H9 (cell line): ENCODE data around the gene NEGR1. TPM values are rescaled to one million over a fixed set of nuclear protein-coding genes. Genes with fewer than 3 reads are reported as not detected.

Source experiments
- DNase-seq: peaks from one replicate; pipeline ENCODE4 v3.0.0-alpha.2; 2017
- H2AFZ ChIP-seq: one replicate; pipeline ENCODE4 v1.6.1; 2013; ENCODE audit warnings: mild to moderate bottlenecking, low read length, control low read depth, moderate library complexity
- H2AK5ac ChIP-seq: 2 replicates; pipeline ENCODE4 v1.6.1; 2013; ENCODE audit warnings: low read length, control low read depth, mixed read lengths; ENCODE audit not compliant: insufficient read length
- H2BK120ac ChIP-seq: one replicate; pipeline ENCODE4 v1.6.1; 2013; ENCODE audit warnings: low read depth, mild to moderate bottlenecking, low read length, control low read depth, inconsistent platforms; ENCODE audit not compliant: poor library complexity, severe bottlenecking
- H2BK12ac ChIP-seq: 2 replicates; pipeline ENCODE4 v1.6.1; 2013; ENCODE audit warnings: low read length, control low read depth, mixed read lengths, low read depth; ENCODE audit not compliant: insufficient read length
- H2BK15ac ChIP-seq: 2 replicates; pipeline ENCODE4 v1.6.1; 2013; ENCODE audit warnings: low read depth, low read length, control low read depth
- H2BK20ac ChIP-seq: one replicate; pipeline ENCODE4 v1.6.1; 2013; ENCODE audit warnings: low read depth, mild to moderate bottlenecking, low read length, control low read depth, inconsistent platforms; ENCODE audit not compliant: poor library complexity, severe bottlenecking
- H2BK5ac ChIP-seq: 2 replicates; pipeline ENCODE4 v1.6.1; 2013; ENCODE audit warnings: low read length, control low read depth, mixed read lengths; ENCODE audit not compliant: insufficient read length
- H3K14ac ChIP-seq: 2 replicates; pipeline ENCODE4 v1.6.1; 2013; ENCODE audit warnings: low read length, control low read depth; ENCODE audit not compliant: insufficient read depth
- H3K18ac ChIP-seq: 2 replicates; pipeline ENCODE4 v1.6.1; 2013; ENCODE audit warnings: low read depth, mild to moderate bottlenecking, mixed read lengths, low read length, control low read depth; ENCODE audit not compliant: insufficient read length
- H3K23ac ChIP-seq: 2 replicates; pipeline ENCODE4 v1.6.1; 2013; ENCODE audit warnings: low read length, control low read depth, mixed read lengths, low read depth; ENCODE audit not compliant: insufficient read length
- H3K23me2 ChIP-seq: 2 replicates; pipeline ENCODE4 v1.6.1; 2013; ENCODE audit warnings: low read depth, mild to moderate bottlenecking, mixed read lengths, low read length, control low read depth; ENCODE audit not compliant: insufficient read length, poor library complexity, severe bottlenecking
- H3K27ac ChIP-seq: 2 replicates; pipeline ENCODE4 v1.5.1; 2013; ENCODE audit warnings: low read length, control low read depth, mixed read lengths, low read depth; ENCODE audit not compliant: insufficient read length
- H3K27me3 ChIP-seq: 2 replicates; pipeline ENCODE4 v1.6.1; 2013; ENCODE audit warnings: low read length, control low read depth, inconsistent platforms; ENCODE audit not compliant: insufficient read depth
- H3K4ac ChIP-seq: 2 replicates; pipeline ENCODE4 v1.6.1; 2013; ENCODE audit warnings: low read depth, mild to moderate bottlenecking, control low read depth, inconsistent platforms, low read length, moderate library complexity
- H3K4me1 ChIP-seq: 2 replicates; pipeline ENCODE4 v1.6.1; 2013; ENCODE audit warnings: low read length, control low read depth, inconsistent platforms; ENCODE audit not compliant: insufficient read depth
- H3K4me2 ChIP-seq: 2 replicates; pipeline ENCODE4 v1.6.1; 2013; ENCODE audit warnings: low read length, control low read depth, mixed read lengths; ENCODE audit not compliant: insufficient read length, insufficient read depth
- H3K56ac ChIP-seq: 2 replicates; pipeline ENCODE4 v1.6.1; 2013; ENCODE audit warnings: low read depth, mild to moderate bottlenecking, mixed read lengths, low read length, control low read depth; ENCODE audit not compliant: insufficient read length
- H3K79me1 ChIP-seq: 2 replicates; pipeline ENCODE4 v1.6.1; 2013; ENCODE audit warnings: low read depth, mild to moderate bottlenecking, moderate library complexity, low read length, control low read depth, inconsistent platforms; ENCODE audit not compliant: insufficient read depth, poor library complexity, severe bottlenecking
- H3K79me2 ChIP-seq: 2 replicates; pipeline ENCODE4 v1.6.1; 2013; ENCODE audit warnings: low read length, control low read depth, inconsistent platforms; ENCODE audit not compliant: insufficient read depth
- H3K9ac ChIP-seq: 2 replicates; pipeline ENCODE4 v1.6.1; 2013; ENCODE audit warnings: low read length, control low read depth, mixed read lengths; ENCODE audit not compliant: insufficient read length; ENCODE audit errors: extremely low read depth
- H3K9me3 ChIP-seq: one replicate; pipeline ENCODE4 v1.6.1; 2013; ENCODE audit warnings: low read depth, low read length, inconsistent platforms; ENCODE audit not compliant: control insufficient read depth
- H3T11ph ChIP-seq: one replicate; pipeline ENCODE4 v1.6.1; 2013; ENCODE audit warnings: mild to moderate bottlenecking, low read length, control low read depth, inconsistent platforms
- H4K20me1 ChIP-seq: one replicate; pipeline ENCODE4 v1.6.1; 2013; ENCODE audit not compliant: control insufficient read depth, insufficient read length, insufficient read depth
- H4K5ac ChIP-seq: 2 replicates; pipeline ENCODE4 v1.6.1; 2013; ENCODE audit warnings: low read depth, mild to moderate bottlenecking, mixed read lengths, low read length, control low read depth; ENCODE audit not compliant: insufficient read length
- H4K8ac ChIP-seq: replicated peaks from 2 replicates; pipeline ENCODE4 v1.6.1; 2013; ENCODE audit warnings: low read length, control low read depth, mixed read lengths, low read depth; ENCODE audit not compliant: insufficient read length
- H4K91ac ChIP-seq: 2 replicates; pipeline ENCODE4 v1.6.1; 2013; ENCODE audit warnings: low read depth, mild to moderate bottlenecking, moderate library complexity, mixed read lengths, low read length, control low read depth; ENCODE audit not compliant: insufficient read length
- H3K27ac Mint-ChIP-seq, 3 experiments: 2 replicates in 2 of 3; 3 replicates in 1 of 3; pipeline ENCODE4 v1.8.0; 2020 to 2021; ENCODE audit warnings: mixed read lengths in 3 of 3, mild to moderate bottlenecking in 1 of 3, moderate library complexity in 1 of 3
- H3K27me3 Mint-ChIP-seq: 2 replicates; pipeline ENCODE4 v1.8.0; 2021; ENCODE audit warnings: low read depth, mild to moderate bottlenecking, moderate library complexity, mixed read lengths
- H3K36me3 Mint-ChIP-seq, 3 experiments: 2 replicates in 2 of 3; 3 replicates in 1 of 3; pipeline ENCODE4 v1.8.0; 2020 to 2021; ENCODE audit warnings: low read depth in 3 of 3, mixed read lengths in 3 of 3; ENCODE audit not compliant: insufficient read depth in 1 of 3
- H3K4me1 Mint-ChIP-seq, 2 experiments: 2 replicates each; pipeline ENCODE4 v1.8.0; 2020; ENCODE audit warnings: mixed read lengths in 2 of 2
- H3K4me3 Mint-ChIP-seq, 2 experiments: 2 replicates in 1 of 2; 3 replicates in 1 of 2; pipeline ENCODE4 v1.8.0; 2020 to 2021; ENCODE audit warnings: mild to moderate bottlenecking in 2 of 2, mixed read lengths in 2 of 2, moderate library complexity in 1 of 2
- H3K9me3 Mint-ChIP-seq, 2 experiments: 2 replicates in 1 of 2; 3 replicates in 1 of 2; pipeline ENCODE4 v1.8.0; 2020; ENCODE audit warnings: mild to moderate bottlenecking in 2 of 2, mixed read lengths in 2 of 2, moderate library complexity in 1 of 2
- CTCF ChIP-seq: fragments of 200-600 bp; sonication (generic); conservative IDR thresholded peaks from 3 replicates; pipeline ENCODE4 v1.8.0; 2021; ENCODE audit warnings: antibody characterized with exemption, mild to moderate bottlenecking
- WGBS: extraction: QIAGEN DNeasy Blood & Tissue Kit; methylation state at CpG from one replicate; pipeline ENCODE4 v1.1.7; 2013; ENCODE audit warnings: missing lambda C conversion rate, low lambda C conversion rate, mixed read lengths; ENCODE audit not compliant: insufficient read length; ENCODE audit errors: extremely low coverage; 5-methylcytosine and 5-hydroxymethylcytosine counted together
- total RNA-seq: library from RNA; stranded (reverse); gene quantifications from 2 replicates; pipeline ENCODE4 v1.2.1, GENCODE V29; 2021

The NEGR1 gene
- total RNA-seq, 1 experiment from 2014 or later = 0.13 TPM

- no peak overlapping the region for H3K18ac ChIP-seq
- no peak overlapping the region for H2BK15ac ChIP-seq
- no peak overlapping the region for H3K4ac ChIP-seq
- H4K91ac ChIP-seq = no peak overlapping the region
- no peaks in the 10 kb centered on the region for H4K20me1 ChIP-seq
- Mint-ChIP-seq H3K9me3 (no peaks in the 10 kb centered on the region), H3K27me3 (no peaks in the 10 kb centered on the region), H3K27ac (peak overlapping the region in 1 of 3 experiments; percentile 7; a peak in 1 of 7 replicates), H3K4me1 (no peaks in the 10 kb centered on the region), H3K4me3 (no peak overlapping the region), H3K36me3 (no peaks in the 10 kb centered on the region)
- no peak overlapping the region for H3K9ac ChIP-seq
- no peak overlapping the region for H2BK12ac ChIP-seq
- no peaks in the 10 kb centered on the region for H3K9me3 ChIP-seq
- H3K27ac ChIP-seq = no peak overlapping the region
- no peak for DNase-seq
- no peak overlapping the region for H4K8ac ChIP-seq
- no peak overlapping the region for H2BK120ac ChIP-seq
- H3K23ac ChIP-seq = no peak overlapping the region
- no peak overlapping the region for H4K5ac ChIP-seq
- H2BK5ac ChIP-seq = no peak overlapping the region
- TF ChIP-seq CTCF = no peak
- no peak overlapping the region for H2AK5ac ChIP-seq
- no peak overlapping the region for H3K56ac ChIP-seq
- no peak overlapping the region for H3K4me2 ChIP-seq
- no CpG with 5 or more reads among the region's 2 CpGs for WGBS
- H2AFZ ChIP-seq = no peak overlapping the region
- H3K23me2 ChIP-seq = no peaks in the 10 kb centered on the region
- no peaks in the 10 kb centered on the region for H3K27me3 ChIP-seq
- no peaks in the 10 kb centered on the region for H3K79me2 ChIP-seq
- H3K14ac ChIP-seq = no peak overlapping the region
- no peak overlapping the region for H3T11ph ChIP-seq
- H2BK20ac ChIP-seq = no peak overlapping the region
- no peaks in the 10 kb centered on the region for H3K79me1 ChIP-seq
- H3K4me1 ChIP-seq = no peaks in the 10 kb centered on the region
These were observed 637.3 kb downstream of the NEGR1 start for GRCh38 chr1:71645015-71645414.
